Liver (tissue), 3 donors: Measurements from ENCODE around the gene YPEL2.

ENCODE experiments used
- CTCF ChIP-seq: fragments of 150-350 bp; IDR thresholded peaks from 2 replicates; pipeline ENCODE4 v1.5.1; 2017; ENCODE audit warnings: improper control_type of control experiment, low read depth, low read length; ENCODE audit not compliant: missing input control
- EGR1 ChIP-seq, 2 donors: IDR thresholded peaks; 2 replicates each; pipeline ENCODE4 v1.6.1; 2016 to 2018; ENCODE audit warnings: antibody characterized with exemption in 2 of 2, low read depth in 2 of 2
- REST ChIP-seq: IDR thresholded peaks from 2 replicates; pipeline ENCODE4 v1.6.1; 2016; ENCODE audit warnings: antibody characterized with exemption, mild to moderate bottlenecking
- SP1 ChIP-seq: IDR thresholded peaks from 2 replicates; pipeline ENCODE4 v1.6.1; 2018; ENCODE audit warnings: antibody characterized with exemption, mild to moderate bottlenecking
- TAF1 ChIP-seq: conservative IDR thresholded peaks from 2 replicates; pipeline ENCODE4 v1.6.1; 2016; ENCODE audit warnings: antibody characterized with exemption, mild to moderate bottlenecking
- YY1 ChIP-seq: IDR thresholded peaks from 2 replicates; pipeline ENCODE4 v1.6.1; 2016; ENCODE audit warnings: antibody characterized with exemption, mild to moderate bottlenecking
- TF ChIP-seq, protein P1 (sequence below): IDR thresholded peaks from 2 replicates; pipeline ENCODE4 v1.6.1; 2016; ENCODE audit warnings: antibody characterized with exemption
- donor health status: healthy.
- donor health status: healthy.

DNA sequence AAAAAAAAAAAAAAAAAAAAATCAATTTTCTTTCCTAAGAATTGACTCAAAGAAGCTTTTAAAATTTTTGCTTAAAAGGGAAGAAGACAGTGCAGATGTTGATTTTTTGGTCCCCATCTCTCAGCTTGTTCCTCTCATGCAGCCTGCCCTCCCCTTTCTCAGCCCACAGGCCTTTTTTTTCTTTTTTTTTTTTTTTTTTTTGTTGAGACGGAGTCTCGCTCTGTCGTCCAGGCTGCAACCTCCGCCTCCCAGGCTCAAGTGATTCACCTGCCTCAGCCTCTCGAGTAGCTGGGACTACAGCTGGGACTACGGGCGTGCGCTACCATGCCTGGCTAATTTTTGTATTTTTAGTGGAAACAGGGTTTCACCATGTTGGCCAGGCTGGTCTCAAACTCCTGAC is 17.7 kb downstream of the YPEL2 start:
- TF ChIP-seq CTCF = no peak
- no peak for TF ChIP-seq SP1
- no peak for TF ChIP-seq REST
- TF ChIP-seq YY1 = no peak
- TF ChIP-seq, protein P1, sequence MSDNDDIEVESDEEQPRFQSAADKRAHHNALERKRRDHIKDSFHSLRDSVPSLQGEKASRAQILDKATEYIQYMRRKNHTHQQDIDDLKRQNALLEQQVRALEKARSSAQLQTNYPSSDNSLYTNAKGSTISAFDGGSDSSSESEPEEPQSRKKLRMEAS = no peak
- TF ChIP-seq EGR1 (IDR thresholded peaks at IDR 0.05; ENCODE audit: low read depth in 2 of 2) = no peak
- TF ChIP-seq TAF1 = no peak
